HG03520 (cell line): ENCODE measurements around the gene POLQ.
A peak's percentile ranks its signal among the peaks of the same experiment; 100 is the strongest.
"Not testable (repeated sequence)": the region's sequence is repeated elsewhere in the genome, so short reads cannot be mapped to it uniquely, and the experiment has no call there.

Experiments used
- ATAC-seq: cut with Tn5 transposase; IDR thresholded peaks from one replicate; pipeline ENCODE4 v1.9.1; 2021; ENCODE audit warnings: mild to moderate bottlenecking, moderate library complexity; ENCODE audit not compliant: unreplicated experiment

POLQ gene

DNA sequence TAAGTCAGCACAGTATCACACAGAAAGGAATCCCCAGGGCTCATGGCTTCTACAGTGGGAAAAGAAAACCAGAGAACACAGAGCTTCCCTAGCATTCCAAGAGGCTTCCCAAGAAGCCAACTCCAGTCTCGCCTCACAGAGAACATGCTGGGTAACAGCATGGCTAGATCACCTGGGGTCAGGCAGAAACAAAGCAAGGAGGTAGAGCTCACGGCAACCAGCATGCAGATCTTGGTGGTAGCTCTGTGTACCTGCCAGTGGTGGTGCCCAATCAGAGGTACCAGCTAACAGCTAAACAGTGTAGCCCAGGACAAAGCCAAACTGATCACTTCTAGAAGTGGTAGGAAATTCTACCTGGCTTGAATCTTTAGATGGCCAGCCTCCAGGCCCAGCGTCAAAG, 31.3 kb downstream of the POLQ start:
- no peak for ATAC-seq

GRCh38 chr3:121508389-121508788, 37.4 kb downstream of the POLQ start:
- no peak for ATAC-seq

DNA sequence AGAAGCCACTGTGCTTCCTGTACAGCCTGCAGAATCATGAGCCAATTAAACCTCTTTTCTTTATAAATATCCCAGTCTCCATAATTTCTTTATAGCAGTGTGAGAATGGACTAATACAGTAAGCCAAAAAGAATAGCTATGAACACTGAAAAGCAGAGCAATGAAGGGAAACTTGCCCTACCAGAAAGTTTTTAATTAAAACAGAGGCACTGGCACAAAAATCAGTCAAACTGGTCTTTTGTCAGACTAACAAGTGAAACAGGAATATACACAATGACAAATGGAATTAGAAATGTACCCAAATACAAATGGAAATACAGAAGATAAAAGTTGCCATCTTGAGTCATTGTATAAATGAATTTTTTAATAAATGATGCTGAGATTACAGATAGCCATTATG, 40.5 kb downstream of the POLQ start:
- no peak for ATAC-seq

GRCh38 chr3:121504618-121505017, 41.2 kb downstream of the POLQ start:
- no peak for ATAC-seq

DNA sequence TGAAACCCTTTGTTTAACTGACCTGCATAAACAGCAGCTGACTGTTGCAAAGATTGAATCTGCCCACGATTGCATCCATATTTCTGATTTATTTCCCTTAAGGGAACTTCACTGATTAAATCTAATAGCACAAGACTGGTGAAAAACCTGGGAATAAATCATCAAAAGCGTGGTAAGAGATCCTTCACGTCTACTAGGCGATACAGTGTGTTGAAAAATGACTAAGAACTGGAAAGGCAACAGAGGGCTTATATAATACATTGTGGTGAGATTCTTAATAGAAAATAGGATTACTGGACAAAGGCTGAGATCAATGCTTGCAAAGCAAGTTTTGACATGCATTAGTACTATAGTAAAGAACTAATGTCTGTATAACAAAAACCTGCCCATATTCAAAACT, 49.0 kb downstream of the POLQ start:
- ATAC-seq, result no peak

GRCh38 chr3:121493431-121493830, 52.4 kb downstream of the POLQ start:
- ATAC-seq, result no peak

GRCh38 chr3:121491683-121492320, 54.0 kb downstream of the POLQ start:
- ATAC-seq, result no peak

DNA sequence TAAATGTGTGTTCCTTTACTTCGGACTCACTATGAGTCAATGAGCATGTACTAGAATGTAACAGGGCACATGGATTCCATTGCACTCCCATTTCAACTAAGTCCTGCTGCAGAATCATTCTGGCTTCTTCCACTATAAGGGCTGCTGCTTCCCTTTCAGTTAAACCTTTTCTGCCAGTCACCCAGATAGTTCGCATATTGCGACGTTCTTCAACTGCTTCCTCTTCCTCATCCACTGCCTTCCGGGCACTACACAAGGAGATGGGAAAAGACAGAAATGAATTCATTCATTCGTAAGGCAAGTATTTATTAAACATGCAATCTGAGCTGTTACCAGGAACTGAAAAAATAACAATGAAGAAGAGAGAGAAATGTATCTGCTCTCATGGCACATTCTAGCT, 55.6 kb downstream of the POLQ start:
- ATAC-seq, result no peak

GRCh38 chr3:121488628-121489027, 57.2 kb downstream of the POLQ start:
- ATAC-seq, result no peak

GRCh38 chr3:121483290-121483689, 62.5 kb downstream of the POLQ start:
- ATAC-seq, result no peak

DNA sequence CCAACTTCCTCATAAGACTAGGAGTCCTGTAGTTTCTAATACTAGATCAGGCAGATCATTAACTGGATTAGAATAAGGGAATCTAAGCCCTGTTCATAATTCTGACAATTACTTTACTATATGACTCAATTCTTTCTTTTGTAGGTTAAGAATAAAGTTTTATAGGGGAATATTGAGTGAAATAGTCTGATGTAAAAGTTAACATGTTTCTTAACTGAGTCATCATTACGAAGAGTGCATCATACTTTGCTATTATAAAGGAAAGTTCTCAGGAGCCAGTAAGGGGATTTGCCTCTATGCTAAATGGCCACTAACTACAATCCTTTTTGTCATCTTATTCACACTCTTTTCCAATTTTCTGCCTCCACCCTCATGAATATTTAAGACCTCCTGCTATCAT, 63.1 kb downstream of the POLQ start:
- no peak for ATAC-seq

GRCh38 chr3:121481106-121481880, 64.5 kb downstream of the POLQ start:
- ATAC-seq, result no peak

- ATAC-seq, result no peak
Measured at GRCh38 chr3:121477589-121477988, 68.2 kb downstream of the POLQ start.

- ATAC-seq, result no peak
Measured at GRCh38 chr3:121473001-121473400, 72.8 kb downstream of the POLQ start.

GRCh38 chr3:121467085-121467484, 78.7 kb downstream of the POLQ start:
- ATAC-seq, result no peak

- no peak for ATAC-seq
Measured at GRCh38 chr3:121463745-121464144, 82.0 kb downstream of the POLQ start.

- no peak for ATAC-seq
Measured at GRCh38 chr3:121462565-121462964, 83.2 kb downstream of the POLQ start.

- ATAC-seq, result not testable (repeated sequence)
Measured at GRCh38 chr3:121451752-121452151, 94.0 kb downstream of the POLQ start.

DNA sequence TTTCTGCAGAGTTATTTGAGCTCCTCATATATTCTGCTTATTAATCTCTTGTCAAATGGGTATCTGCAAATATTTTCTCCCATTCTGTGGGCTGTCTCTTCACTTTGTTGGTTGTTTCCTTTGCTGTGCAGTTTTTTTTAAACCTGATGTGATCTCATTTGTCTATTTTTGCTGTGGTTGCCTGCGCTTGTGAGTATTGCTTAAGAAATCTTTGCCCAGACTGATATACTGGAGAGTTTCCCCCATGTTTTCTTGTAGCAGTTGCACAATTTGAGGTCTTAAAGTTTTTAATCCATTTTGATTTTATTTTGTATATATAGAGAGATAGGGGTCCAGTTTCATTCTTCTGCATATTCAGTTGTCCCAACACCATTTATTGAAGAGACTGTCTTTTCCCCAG, 102.3 kb downstream of the POLQ start:
- no peak for ATAC-seq

DNA sequence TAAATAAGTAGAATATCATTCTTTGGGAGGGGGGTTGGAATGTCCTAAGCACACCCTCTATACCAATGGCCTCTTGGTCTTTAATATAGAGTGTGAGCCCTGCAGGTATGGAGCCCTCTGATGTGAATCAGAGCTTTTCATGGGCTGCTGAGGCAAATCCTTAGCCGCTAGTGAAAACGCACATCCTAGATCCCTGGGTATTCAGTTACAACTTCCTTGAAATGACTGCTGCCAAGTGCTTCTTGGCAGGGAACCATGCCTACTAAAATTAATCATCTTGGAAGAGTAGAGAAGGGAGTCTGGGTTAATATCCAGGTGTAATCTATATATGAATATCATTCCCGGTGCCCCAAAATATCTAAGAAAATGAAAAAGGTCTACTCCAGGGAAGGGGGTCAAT, 109.1 kb downstream of the POLQ start:
- ATAC-seq, result no peak

- ATAC-seq, result no peak
Measured at GRCh38 chr3:121436074-121436473, 109.7 kb downstream of the POLQ start.

DNA sequence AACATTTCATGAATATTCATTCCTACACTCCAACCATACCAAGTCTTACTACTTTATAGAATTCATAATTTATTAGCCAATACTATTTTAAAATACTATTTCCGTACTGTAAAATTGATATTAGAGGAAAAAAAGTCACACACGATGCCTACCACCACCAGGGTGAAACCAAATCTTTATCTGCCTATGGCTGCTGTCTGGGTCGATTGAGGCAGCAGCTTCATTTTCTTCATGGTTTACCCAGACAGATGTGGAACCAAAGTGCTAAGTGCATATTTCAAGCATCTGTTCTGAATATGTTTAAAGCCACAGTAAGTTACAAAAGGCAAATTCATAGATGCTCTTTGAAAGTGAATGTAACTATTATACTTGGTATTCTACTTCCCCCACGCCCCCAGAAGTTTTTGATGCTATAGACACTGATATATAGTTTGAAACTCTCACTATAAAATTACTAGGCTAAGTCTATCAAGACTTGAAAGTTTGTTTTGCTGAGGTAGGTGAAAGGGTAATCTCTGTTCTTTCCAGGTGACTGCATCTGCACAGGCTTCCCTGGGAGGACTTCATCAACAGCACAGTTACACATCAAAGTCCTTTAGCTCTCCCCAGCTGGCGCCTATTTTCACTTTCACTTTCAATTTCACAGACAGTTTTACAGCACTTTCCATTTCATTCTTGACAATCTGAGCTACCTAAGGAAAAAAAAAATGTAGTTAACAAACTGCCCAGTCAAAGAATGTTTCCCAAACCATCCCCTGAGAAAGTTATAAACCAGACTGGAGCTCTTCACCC, 113.9 kb downstream of the POLQ start:
- peak; percentile 82 for ATAC-seq
